Measurements from ENCODE around the gene SLC2A4. TPM values are rescaled to one million over a fixed set of nuclear protein-coding genes. Genes with fewer than 3 reads are reported as not detected.

Gene SLC2A4
- total RNA-seq, 1 donor from 2014 or later, result 0.30 TPM

- TF ChIP-seq EZH2 (IDR thresholded peaks at IDR 0.05; ENCODE audit: insufficient read depth, low read length), result no peak
- TF ChIP-seq CTCF (IDR thresholded peaks at IDR 0.05; ENCODE audit: insufficient read depth, low read depth, low read length), result no peak
- no peaks in the 10 kb centered on the region for H3K27me3 ChIP-seq (ENCODE audit: insufficient read depth, low read length)
- H3K4me3 ChIP-seq (ENCODE audit: insufficient read depth, low read depth, low read length), result no peak overlapping the region
- no peak overlapping the region for H3K9ac ChIP-seq (ENCODE audit: low read length)
- Mint-ChIP-seq H3K9me3 (ENCODE audit: unreplicated experiment) (no peaks in the 10 kb centered on the region), H3K27ac (ENCODE audit: unreplicated experiment) (no peak overlapping the region), H3K27me3 (ENCODE audit: low read depth, unreplicated experiment) (peaks cover 9% of the 10 kb centered on the region), H3K4me1 (ENCODE audit: low read depth, unreplicated experiment) (peaks cover under 1% of the 10 kb centered on the region), H3K4me3 (ENCODE audit: unreplicated experiment) (peak overlapping the region; percentile 62), H3K36me3 (ENCODE audit: low read depth, unreplicated experiment) (peaks cover 4% of the 10 kb centered on the region)
- H3K36me3 ChIP-seq (ENCODE audit: insufficient read depth, low read length), result peaks cover 2% of the 10 kb centered on the region
- peaks cover 9% of the 10 kb centered on the region for H3K4me1 ChIP-seq (ENCODE audit: insufficient read depth, low read length)
- no peak overlapping the region for H2AFZ ChIP-seq (ENCODE audit: low read depth, low read length)
- peaks cover 18% of the 10 kb centered on the region for H3K79me2 ChIP-seq (ENCODE audit: insufficient read depth, low read length)
- no peak overlapping the region for H3K4me2 ChIP-seq (ENCODE audit: low read length)
- H4K20me1 ChIP-seq (ENCODE audit: insufficient read depth, low read length), result peaks cover 12% of the 10 kb centered on the region
- no peak overlapping the region for H3K27ac ChIP-seq (ENCODE audit: low read depth, low read length)
- DNase-seq (ENCODE audit: low read depth) (no peak), FAIRE-seq (no peak)
- H3K9me3 ChIP-seq (ENCODE audit: insufficient read depth, low read depth, low read length), result no peaks in the 10 kb centered on the region
Observed at GRCh38 chr17:7304179-7304578, 22.7 kb downstream of the SLC2A4 start.

- H3K9ac ChIP-seq (ENCODE audit: low read length), result peak within 1 kb of the TSS; percentile 98
- peaks cover 20% of the 10 kb centered on the region for H3K4me1 ChIP-seq (ENCODE audit: insufficient read depth, low read length)
- H3K27ac ChIP-seq (ENCODE audit: low read depth, low read length), result peak within 1 kb of the TSS; percentile 90
- no peak for TF ChIP-seq EZH2 (IDR thresholded peaks at IDR 0.05; ENCODE audit: insufficient read depth, low read length)
- no peak for TF ChIP-seq CTCF (IDR thresholded peaks at IDR 0.05; ENCODE audit: insufficient read depth, low read depth, low read length)
- no peaks in the 10 kb centered on the region for H3K9me3 ChIP-seq (ENCODE audit: insufficient read depth, low read depth, low read length)
- Mint-ChIP-seq H3K4me1 (ENCODE audit: low read depth, unreplicated experiment) (peaks cover 25% of the 10 kb centered on the region), H3K27me3 (ENCODE audit: low read depth, unreplicated experiment) (no peaks in the 10 kb centered on the region), H3K27ac (ENCODE audit: unreplicated experiment) (peak within 1 kb of the TSS; percentile 97), H3K4me3 (ENCODE audit: unreplicated experiment) (peak within 1 kb of the TSS; percentile 97), H3K9me3 (ENCODE audit: unreplicated experiment) (no peaks in the 10 kb centered on the region), H3K36me3 (ENCODE audit: low read depth, unreplicated experiment) (peaks cover 14% of the 10 kb centered on the region)
- peaks cover 28% of the 10 kb centered on the region for H3K36me3 ChIP-seq (ENCODE audit: insufficient read depth, low read length)
- H4K20me1 ChIP-seq (ENCODE audit: insufficient read depth, low read length), result peaks cover 38% of the 10 kb centered on the region
- peak within 1 kb of the TSS; percentile 87 for H3K4me3 ChIP-seq (ENCODE audit: insufficient read depth, low read depth, low read length)
- no peaks in the 10 kb centered on the region for H3K27me3 ChIP-seq (ENCODE audit: insufficient read depth, low read length)
- FAIRE-seq, result peak; percentile 98
- peak within 1 kb of the TSS; percentile 85 for H2AFZ ChIP-seq (ENCODE audit: low read depth, low read length)
- peak within 1 kb of the TSS; percentile 89 for H3K4me2 ChIP-seq (ENCODE audit: low read length)
- H3K79me2 ChIP-seq (ENCODE audit: insufficient read depth, low read length), result peaks cover 44% of the 10 kb centered on the region
- DNase-seq (ENCODE audit: low read depth), result peak; percentile 98
Observed at GRCh38 chr17:7306911-7307685, 25.6 kb downstream of the SLC2A4 start, which contains the start of gene EIF5A. Gene EIF5A (plus strand): TSS chr17:7307628. CDS start chr17:7309636, 2,008 bp downstream.

All from astrocyte (in vitro differentiated cells and primary cell).